ENCODE results near the gene CALCOCO2.
A peak's percentile ranks its signal among the peaks of the same experiment; 100 is the strongest.

DNA sequence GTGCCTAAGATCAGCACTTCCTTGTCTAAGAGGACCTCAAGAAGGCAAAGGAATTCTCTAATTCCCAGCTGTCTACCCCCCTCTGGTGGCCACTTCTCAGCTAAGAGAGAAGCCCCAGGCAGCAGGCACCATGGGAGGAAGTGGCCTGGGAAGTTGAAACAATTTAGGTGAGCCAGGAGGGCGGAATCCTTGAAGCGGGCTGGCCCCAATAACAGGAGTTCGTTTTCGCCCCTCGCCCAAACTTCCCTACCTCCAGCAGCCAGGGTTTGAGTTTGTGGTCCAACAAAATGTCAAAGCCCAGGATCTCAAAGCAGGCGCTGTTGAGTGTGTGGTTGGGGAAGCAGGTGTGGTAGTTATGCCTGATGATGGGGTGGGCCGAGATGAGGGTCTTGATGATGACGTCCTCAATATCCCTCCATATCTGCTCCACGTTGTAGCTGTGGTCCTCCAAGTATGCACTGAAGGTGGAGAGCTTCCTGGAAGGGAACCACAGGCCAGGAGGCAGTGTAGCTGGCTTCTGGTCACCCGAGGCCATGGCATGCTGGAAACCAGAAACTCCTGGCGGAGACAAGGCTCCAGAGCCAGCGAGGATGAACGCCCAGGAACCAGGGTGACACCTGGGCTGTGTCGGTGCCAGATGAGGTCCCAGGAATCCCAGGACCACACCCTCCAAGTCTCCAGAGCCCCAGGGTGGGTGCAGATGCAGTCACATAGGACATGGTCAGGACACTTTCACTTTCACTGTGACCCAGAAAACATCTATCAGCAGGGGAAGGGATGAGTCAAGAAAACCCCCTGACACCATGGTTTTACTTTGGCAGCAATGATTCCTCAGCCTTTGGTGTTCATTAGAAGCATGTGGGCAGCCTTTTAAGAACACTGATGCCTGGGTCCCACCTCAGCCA is 39.5 kb upstream of the CALCOCO2 start:
- TF ChIP-seq EZH2phosphoT487 (IDR thresholded peaks at IDR 0.05; ENCODE audit: low read depth), result no peak
- TF ChIP-seq, protein P1, sequence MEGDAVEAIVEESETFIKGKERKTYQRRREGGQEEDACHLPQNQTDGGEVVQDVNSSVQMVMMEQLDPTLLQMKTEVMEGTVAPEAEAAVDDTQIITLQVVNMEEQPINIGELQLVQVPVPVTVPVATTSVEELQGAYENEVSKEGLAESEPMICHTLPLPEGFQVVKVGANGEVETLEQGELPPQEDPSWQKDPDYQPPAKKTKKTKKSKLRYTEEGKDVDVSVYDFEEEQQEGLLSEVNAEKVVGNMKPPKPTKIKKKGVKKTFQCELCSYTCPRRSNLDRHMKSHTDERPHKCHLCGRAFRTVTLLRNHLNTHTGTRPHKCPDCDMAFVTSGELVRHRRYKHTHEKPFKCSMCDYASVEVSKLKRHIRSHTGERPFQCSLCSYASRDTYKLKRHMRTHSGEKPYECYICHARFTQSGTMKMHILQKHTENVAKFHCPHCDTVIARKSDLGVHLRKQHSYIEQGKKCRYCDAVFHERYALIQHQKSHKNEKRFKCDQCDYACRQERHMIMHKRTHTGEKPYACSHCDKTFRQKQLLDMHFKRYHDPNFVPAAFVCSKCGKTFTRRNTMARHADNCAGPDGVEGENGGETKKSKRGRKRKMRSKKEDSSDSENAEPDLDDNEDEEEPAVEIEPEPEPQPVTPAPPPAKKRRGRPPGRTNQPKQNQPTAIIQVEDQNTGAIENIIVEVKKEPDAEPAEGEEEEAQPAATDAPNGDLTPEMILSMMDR (IDR thresholded peaks at IDR 0.05; ENCODE audit: low read depth, low read length), result peak; percentile 89
